WI38 (cell line): ENCODE data around the gene OR52D1.

Experiments used
- H3K4me3 ChIP-seq: 2 replicates; pipeline ENCODE4 v1.5.1; 2011; ENCODE audit warnings: low read depth, mild to moderate bottlenecking, control low read depth, low read length
- TF ChIP-seq, protein P1 (sequence below): IDR thresholded peaks from 2 replicates; pipeline ENCODE4 v1.5.1; 2012; ENCODE audit warnings: low read depth, mild to moderate bottlenecking, control low read depth, low read length

Gene OR52D1

DNA sequence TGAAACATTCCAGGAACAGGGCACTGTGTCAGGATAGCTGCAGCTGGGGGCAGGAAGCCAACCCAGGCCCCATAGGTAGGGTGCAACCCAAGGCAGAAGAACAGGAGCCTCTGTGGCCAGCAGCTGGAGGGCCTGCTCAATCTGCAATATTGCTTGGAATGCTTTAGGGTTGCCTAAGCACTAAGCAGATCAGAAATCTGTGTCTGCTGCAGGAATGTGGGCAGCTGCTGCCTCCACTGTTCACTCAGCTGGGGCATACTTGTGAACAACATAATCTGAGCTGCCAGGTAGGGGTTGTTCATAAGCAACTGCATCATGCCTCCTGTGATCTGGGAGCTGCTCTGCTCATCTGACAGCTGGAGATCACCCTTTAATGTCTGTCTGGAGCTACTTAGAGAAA lies 26.4 kb downstream of the OR52D1 start:
- H3K4me3 ChIP-seq, result no peak overlapping the region
- TF ChIP-seq, protein P1, sequence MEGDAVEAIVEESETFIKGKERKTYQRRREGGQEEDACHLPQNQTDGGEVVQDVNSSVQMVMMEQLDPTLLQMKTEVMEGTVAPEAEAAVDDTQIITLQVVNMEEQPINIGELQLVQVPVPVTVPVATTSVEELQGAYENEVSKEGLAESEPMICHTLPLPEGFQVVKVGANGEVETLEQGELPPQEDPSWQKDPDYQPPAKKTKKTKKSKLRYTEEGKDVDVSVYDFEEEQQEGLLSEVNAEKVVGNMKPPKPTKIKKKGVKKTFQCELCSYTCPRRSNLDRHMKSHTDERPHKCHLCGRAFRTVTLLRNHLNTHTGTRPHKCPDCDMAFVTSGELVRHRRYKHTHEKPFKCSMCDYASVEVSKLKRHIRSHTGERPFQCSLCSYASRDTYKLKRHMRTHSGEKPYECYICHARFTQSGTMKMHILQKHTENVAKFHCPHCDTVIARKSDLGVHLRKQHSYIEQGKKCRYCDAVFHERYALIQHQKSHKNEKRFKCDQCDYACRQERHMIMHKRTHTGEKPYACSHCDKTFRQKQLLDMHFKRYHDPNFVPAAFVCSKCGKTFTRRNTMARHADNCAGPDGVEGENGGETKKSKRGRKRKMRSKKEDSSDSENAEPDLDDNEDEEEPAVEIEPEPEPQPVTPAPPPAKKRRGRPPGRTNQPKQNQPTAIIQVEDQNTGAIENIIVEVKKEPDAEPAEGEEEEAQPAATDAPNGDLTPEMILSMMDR, result no peak

DNA sequence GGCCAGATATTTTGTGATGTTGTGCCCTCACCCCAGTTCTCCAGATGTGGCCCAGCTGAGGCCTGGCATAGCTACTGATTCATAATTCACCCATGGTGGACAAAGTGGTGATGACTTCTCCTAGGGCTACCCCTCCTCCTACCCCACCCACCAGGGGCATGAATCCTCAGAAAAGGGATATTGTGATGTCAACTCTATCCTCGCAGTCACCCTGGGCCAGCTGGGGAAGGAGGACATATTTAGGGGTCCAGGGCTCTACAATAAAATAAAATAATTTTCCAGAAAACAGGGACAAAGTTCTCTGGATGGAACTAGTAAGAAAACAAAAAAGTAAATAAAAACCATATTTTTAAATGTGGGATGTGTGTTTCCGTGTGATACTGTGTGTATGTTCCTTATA lies 28.1 kb downstream of the OR52D1 start, which contains the start of gene UBQLNL:
Gene UBQLNL, minus strand, starts transcription at position 101 of the 400 bp plus-strand sequence. CDS start 258 bp downstream, outside the sequence.
- TF ChIP-seq, protein P1, result no peak
- H3K4me3 ChIP-seq, result no peak within 1 kb of the TSS

DNA sequence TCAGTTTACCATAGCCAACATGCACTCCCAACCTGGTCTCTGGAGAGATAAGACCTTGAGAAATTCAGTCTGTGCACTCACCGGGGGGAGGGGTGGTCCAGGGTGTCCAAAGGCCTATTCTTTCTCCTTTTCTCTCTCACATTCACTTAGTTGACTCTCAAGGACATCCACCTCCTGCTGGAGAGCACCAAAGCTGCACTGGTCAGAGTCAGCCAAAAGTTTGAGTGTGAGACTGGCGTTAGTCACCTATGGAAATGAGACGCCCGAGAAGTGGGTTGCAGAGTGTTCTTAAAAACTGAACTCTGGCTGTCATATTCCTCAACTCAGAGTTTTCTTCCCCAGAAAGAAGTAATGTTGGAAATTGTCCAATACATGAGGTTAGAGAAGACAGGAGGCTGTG lies 33.1 kb downstream of the OR52D1 start:
- TF ChIP-seq, protein P1, result no peak
- no peak overlapping the region for H3K4me3 ChIP-seq

DNA sequence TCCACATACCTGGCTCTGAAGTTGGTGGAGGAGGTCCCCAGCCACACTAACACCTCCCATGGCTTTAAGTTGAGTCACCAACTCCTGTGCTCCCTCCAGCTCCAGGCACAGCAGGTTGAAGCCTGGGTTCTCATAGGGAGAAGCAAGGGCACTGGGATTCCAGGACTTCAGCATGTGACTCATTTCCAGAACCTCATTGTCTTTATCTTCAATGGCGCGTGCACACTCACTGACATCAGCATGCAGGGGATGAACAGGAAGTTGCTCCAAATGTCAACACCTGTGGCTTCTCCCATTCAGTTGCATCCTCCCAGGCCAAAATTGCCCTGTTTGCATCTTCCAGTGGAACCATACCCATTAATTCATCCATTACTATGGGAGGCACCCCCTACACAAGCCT lies 33.8 kb downstream of the OR52D1 start:
- H3K4me3 ChIP-seq, result no peak overlapping the region
- TF ChIP-seq, protein P1, result no peak

DNA sequence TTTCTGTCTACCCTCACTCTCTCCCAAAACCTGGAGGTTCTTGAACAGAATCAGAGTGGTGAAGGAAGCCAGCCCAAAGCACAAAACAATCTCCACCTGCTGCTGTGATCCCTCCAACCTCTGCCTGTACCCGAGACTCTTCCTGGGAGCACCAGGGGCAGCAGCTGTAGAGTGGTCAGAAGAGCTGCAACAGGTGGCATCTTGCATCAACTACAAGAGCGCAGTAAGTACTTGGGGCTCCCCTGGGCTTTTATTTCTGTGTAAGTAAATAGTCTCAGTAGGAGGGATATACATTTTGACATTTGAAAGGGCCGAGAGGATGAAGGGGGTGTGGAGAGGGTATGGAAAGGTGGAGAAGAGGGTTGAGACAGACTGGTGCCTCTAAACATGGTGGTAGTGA lies 36.3 kb downstream of the OR52D1 start:
- TF ChIP-seq, protein P1, result no peak
- no peak overlapping the region for H3K4me3 ChIP-seq

DNA sequence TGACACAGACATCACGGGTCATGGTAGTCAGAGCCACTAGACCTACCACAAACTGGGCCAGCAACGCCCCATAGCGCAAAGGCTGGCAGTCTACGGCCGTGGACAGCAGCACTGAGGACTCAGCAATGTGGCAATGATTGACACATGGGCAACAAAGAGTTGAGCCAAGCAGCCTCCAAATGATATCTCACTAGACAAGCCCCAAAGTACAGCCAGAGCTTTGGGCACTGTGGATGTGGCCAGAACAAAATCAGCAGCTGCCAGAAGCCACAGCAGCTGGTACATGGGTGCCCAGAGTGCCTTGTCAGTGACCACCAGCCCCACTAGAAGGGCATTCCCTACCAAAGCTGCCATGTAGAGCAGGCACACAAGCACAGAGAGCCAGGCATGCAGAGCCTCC lies 39.2 kb downstream of the OR52D1 start:
- TF ChIP-seq, protein P1, result no peak

DNA sequence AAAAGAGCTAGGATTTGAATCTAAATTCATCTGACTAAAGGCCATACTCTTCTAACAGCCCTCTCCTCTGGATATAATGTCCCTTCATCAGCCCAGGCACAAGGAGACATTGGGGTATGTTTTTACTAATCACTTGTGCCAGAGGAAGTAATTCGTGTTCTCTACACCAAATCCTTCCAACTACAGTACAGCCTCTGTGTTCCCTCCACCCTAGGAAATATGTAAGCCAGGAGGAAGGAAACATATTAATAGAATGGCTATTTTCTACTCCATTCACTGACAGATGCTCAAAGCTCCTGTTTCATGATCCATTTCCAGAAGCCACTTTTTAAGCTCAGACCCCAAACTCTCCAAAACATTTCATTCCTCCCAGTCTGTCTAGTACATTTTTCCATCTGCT lies 40.0 kb downstream of the OR52D1 start:
- no peak overlapping the region for H3K4me3 ChIP-seq
- TF ChIP-seq, protein P1, result no peak

More for the DNA sequence above, 39.2 kb downstream of the OR52D1 start:
- no peak overlapping the region for H3K4me3 ChIP-seq
